BE2C (cell line): ENCODE data around the gene BACH2.

Experiments used
- DNase-seq: peaks from one replicate; pipeline ENCODE4 v3.0.0-alpha.2; 2020
- H3K27me3 ChIP-seq: fragments of 250-450 bp; sonication (Bioruptor Pico); 2 replicates; pipeline ENCODE4 v1.5.1; 2020; ENCODE audit warnings: mild to moderate bottlenecking
- H3K36me3 ChIP-seq: fragments of 250-450 bp; sonication (Bioruptor Pico); 2 replicates; pipeline ENCODE4 v1.5.1; 2020; ENCODE audit warnings: mild to moderate bottlenecking
- H3K4me1 ChIP-seq: fragments of 250-450 bp; sonication (Bioruptor Pico); 2 replicates; pipeline ENCODE4 v1.5.1; 2020
- H3K4me3 ChIP-seq: 2 replicates; pipeline ENCODE4 v1.5.1; 2011; ENCODE audit warnings: low read depth, low read length
- H3K9me3 ChIP-seq: fragments of 250-450 bp; sonication (Bioruptor Pico); 2 replicates; pipeline ENCODE4 v1.5.1; 2020
- TF ChIP-seq, protein P1 (sequence below): IDR thresholded peaks from 2 replicates; pipeline ENCODE4 v1.5.1; 2012; ENCODE audit warnings: mild to moderate bottlenecking, low read depth, low read length

Gene BACH2

DNA sequence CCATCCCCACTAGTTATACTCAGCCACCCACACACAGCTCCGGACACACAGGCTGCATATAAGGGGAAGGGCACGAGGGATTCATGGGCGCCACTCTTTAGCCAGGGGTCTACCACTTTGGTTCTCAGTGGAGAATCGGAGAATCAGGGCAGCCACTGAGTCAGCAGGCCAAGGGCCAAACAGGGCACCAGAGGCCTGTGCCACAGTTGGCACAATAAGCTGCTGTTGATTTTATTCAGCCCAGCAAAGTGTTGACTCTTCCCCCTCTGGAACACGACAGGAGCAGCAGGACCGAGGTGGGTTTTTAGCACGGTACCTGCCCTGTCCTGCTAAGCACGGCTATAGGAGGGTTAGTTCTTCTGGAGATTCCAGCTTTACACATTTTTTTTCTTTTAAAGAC lies 354.0 kb downstream of the BACH2 start:
- no peak for DNase-seq
- no peaks in the 10 kb centered on the region for H3K9me3 ChIP-seq
- no peaks in the 10 kb centered on the region for H3K36me3 ChIP-seq
- H3K4me1 ChIP-seq: no peaks in the 10 kb centered on the region
- TF ChIP-seq, protein P1, sequence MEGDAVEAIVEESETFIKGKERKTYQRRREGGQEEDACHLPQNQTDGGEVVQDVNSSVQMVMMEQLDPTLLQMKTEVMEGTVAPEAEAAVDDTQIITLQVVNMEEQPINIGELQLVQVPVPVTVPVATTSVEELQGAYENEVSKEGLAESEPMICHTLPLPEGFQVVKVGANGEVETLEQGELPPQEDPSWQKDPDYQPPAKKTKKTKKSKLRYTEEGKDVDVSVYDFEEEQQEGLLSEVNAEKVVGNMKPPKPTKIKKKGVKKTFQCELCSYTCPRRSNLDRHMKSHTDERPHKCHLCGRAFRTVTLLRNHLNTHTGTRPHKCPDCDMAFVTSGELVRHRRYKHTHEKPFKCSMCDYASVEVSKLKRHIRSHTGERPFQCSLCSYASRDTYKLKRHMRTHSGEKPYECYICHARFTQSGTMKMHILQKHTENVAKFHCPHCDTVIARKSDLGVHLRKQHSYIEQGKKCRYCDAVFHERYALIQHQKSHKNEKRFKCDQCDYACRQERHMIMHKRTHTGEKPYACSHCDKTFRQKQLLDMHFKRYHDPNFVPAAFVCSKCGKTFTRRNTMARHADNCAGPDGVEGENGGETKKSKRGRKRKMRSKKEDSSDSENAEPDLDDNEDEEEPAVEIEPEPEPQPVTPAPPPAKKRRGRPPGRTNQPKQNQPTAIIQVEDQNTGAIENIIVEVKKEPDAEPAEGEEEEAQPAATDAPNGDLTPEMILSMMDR: no peak
- H3K4me3 ChIP-seq: no peak overlapping the region
- H3K27me3 ChIP-seq: no peaks in the 10 kb centered on the region

DNA sequence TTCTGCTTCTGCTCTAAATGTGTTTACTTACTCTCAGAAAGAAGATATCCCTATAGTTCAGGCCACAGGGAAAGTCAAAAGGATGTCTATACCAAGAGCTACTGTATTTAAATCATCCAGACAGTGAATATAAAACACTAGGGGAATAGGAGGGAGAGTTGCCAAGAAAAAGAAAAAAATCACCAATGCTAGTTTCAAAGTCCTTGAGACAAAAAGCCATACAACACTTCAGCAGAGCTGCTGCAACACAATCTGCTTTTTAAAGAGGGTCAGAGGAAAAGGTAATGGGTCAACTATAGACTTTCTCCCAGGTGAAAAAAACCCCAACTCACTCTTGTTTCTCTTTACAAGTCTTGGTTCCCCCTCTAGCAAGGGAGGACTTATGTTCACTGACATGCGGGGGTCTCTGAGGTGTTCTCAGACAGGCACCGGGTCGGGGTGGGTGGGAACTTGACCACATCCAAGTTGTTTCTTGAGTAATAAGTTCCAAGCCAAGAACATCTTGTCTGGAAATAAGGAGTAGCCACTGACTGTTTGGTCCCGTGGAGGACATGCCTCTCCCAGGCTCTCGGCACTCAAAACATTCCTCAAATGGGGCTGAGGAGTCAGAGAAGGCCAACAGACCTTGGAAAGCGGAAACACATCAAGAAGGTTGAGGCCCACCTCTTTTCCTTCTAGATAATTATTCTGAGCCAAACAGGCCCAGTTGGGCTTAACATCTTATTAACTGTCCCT lies 354.7 kb downstream of the BACH2 start:
- no peaks in the 10 kb centered on the region for H3K27me3 ChIP-seq
- TF ChIP-seq, protein P1: no peak
- no peaks in the 10 kb centered on the region for H3K9me3 ChIP-seq
- H3K36me3 ChIP-seq: no peaks in the 10 kb centered on the region
- no peak overlapping the region for H3K4me3 ChIP-seq
- H3K4me1 ChIP-seq: no peaks in the 10 kb centered on the region
- DNase-seq: no peak

DNA sequence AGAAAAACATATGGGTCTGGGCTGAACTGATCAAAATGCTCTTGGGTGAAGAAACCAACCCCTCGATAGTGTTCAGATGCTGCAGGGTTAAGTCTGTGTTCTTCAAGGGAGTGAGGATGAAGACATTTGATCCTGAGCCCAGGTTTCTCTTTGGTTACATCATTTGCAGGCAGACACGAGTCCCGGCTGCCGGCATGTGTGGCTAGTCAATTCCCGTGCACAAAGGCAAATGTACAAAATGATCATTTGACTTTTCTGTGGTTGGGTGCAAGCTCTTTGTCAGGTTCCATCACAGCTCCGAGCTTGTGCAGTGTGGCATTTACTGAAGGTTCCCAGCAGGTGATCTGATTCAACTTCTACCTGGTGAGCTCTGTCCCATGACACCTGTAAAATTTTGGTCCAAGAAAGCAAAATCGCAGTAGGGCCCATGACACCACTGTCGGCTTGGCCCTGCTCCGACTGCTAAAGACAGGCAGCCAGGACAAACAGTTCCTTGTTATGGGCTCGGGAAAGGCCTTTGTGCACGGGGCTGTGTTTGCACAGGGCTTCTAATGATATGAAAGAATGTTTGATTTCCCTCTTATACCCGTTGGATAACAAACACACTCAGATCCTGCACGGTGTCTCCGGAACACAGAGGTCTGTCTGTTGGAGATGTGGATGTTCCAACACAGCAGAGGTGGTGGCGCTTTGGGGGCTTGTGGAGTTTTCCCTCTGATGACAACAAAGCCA lies 355.4 kb downstream of the BACH2 start:
- TF ChIP-seq, protein P1: no peak
- Histone ChIP-seq H3K27me3 (no peaks in the 10 kb centered on the region), H3K9me3 (no peaks in the 10 kb centered on the region), H3K36me3 (no peaks in the 10 kb centered on the region), H3K4me1 (no peaks in the 10 kb centered on the region), H3K4me3 (no peak overlapping the region)
- DNase-seq: no peak

DNA sequence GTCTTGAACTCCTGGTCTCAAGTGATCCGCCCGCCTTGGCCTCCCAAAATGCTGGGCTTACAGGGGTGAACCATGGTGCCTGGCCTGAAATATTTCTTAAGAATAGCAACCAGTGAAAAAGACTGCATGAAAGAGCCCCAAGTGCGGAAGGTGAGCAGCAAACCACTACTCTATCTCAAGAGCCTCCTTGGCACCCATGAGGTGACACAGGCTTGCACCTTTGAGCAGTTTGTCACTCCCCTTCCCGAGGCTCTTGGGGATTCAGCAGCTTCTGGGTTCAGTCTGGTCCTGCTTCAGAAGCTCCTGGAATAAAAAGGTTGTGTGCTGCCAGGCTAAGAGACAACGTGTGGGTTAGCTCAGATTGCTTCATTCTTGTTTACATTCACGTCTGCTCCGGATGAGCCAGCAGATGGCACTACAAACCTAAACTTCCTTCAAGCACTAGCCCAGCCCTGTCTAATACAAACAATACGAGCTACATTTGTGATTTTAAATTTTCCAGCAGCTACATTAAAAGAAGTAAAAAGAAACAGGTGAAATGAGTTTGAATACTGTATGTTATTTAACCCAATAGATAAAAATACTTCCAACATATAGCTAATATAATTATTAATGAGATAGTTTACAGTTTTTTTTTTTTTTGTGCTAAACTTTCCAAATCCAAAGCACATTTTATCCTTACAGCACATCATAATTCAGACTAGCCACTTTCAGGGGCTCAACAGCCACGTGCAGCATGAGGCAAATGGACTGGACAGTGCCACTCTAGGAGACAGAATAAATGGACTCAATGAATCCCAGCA lies 356.2 kb downstream of the BACH2 start:
- TF ChIP-seq, protein P1: peak; percentile 88
- Histone ChIP-seq H3K4me1 (no peaks in the 10 kb centered on the region), H3K4me3 (no peak overlapping the region), H3K36me3 (no peaks in the 10 kb centered on the region), H3K9me3 (no peaks in the 10 kb centered on the region), H3K27me3 (no peaks in the 10 kb centered on the region)
- DNase-seq: peak; percentile 64

DNA sequence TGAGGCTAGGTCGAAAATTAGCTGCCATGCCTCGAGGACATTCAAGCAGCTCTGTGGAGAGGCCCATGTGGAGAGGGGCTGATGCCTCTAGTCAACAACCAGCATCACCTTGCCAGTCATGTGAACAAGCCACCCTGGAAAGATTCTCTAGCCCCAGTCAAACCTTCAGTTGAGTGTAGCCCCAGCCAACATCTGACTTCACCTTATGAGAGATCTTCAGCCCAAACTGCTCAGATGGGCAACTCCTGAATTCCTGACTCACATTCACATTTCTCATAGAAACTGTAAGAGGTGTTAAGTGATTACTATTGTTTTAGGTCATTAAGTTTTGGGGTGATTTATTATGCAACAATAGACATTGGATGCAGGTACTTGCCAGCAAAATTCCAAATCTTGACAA lies 357.5 kb downstream of the BACH2 start:
- Histone ChIP-seq H3K4me1 (no peaks in the 10 kb centered on the region), H3K4me3 (no peak overlapping the region), H3K36me3 (no peaks in the 10 kb centered on the region), H3K9me3 (no peaks in the 10 kb centered on the region), H3K27me3 (no peaks in the 10 kb centered on the region)
- TF ChIP-seq, protein P1: no peak
- no peak for DNase-seq
